Activated CD4-positive, alpha-beta T cell treated with anti-CD3 and anti-CD28 coated beads, Interleukin-2, Interleukin-6, amounts not matched to agents 100 ng/mL and 50 ng/mL, durations not matched to agents 16 hours and 8 hours (primary cell): Measurements from ENCODE around the gene ADD2.
A peak's percentile ranks its signal among the peaks of the same experiment; 100 is the strongest.

Experiments used
- DNase-seq: peaks from one replicate; pipeline ENCODE4 v3.0.0-alpha.2; 2020

ADD2 gene

DNA sequence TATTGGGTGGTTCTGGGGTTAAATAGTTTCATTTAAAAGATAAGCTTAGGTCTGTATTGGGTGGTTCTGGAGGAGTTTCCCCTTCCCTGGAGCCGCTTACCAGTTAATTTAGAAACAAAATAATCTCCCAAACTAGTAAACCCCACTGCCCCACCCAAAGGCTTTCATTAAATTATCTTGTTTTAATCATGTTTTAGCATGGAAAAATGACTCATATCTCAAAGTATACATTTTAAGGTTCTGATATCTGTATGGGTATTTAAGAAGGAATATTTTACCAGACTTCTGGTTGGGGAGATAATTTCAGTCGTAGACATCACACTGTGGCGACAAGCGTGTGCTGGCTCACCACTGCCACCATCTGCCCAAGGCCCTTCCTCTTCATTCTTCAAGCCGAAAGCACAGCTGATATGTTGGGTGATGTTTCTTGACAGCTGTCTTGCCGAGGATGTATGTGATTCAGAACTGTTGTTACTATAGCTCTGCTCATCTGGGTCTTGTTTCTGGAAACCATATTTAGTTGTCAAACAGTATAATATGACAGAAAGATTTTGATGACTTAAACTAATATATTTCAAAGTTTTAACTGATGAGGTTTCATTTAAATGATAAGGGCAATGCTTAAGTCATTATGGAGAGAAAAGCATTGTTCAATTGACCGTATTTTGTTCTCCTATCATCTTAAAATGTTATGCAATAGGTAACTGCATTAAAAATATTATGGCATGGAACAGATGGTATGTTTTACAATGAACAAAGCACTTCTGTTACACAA is 17.3 kb upstream of the ADD2 start:
- DNase-seq, result peak; percentile 64

DNA sequence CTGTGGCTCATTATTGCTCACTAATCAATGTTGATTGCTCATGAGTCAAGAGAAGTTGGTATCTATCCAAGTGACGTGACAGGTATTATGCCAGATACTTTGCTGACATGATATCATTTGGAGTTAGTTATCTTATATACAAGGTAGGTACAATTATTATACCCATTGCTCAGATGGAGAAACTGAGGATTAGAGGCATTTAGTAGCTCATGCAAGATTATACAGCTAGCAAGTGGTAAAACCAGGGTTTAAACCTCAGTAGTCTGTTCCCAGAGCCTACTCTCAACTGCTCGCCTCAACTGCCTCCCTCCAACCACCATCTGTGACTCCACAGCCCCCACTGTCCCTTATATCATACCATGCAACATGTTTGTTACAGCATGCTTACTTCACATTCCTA is 16.3 kb upstream of the ADD2 start:
- DNase-seq, result no peak

- DNase-seq, result no peak
Observed at GRCh38 chr2:70779911-70780545, 12.0 kb upstream of the ADD2 start.

DNA sequence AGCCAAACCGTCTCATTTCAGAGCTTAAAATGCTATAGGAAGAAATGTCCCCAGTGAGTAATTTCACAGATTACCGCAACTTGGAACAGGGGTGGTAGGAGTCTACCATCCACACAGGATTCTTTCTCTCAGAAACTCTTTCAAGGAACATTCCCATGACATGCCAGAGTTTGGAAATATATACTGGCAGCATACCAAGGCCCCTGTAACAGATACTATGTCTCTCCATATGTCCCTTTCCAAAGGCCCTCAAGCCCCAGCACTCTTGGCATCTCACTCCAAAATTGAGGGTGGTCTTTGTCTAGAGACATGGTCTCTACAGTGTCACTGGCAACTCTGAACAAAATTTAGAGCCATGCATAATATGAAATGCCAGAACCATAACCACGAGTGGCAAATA is 11.5 kb upstream of the ADD2 start:
- DNase-seq, result no peak

- no peak for DNase-seq
Observed at GRCh38 chr2:70778676-70779075, 10.7 kb upstream of the ADD2 start.

DNA sequence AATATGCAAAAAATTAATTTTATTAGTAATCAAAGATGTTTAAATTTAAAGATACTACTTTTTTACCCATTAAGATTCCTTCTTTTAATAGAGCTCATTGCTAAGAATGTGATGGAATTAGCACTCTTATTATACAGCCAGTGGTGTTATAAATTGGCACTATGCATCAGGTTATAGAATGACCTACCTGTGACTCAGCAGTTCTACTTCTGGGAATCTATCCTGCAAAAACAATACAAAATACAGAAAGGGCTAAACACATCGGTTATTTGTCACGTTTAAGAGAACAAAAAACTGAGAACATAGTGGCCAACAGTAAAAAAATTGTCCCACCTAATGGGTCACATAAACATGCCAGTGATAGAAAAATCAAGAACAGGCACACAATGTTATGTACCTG is 9.4 kb upstream of the ADD2 start:
- no peak for DNase-seq

DNA sequence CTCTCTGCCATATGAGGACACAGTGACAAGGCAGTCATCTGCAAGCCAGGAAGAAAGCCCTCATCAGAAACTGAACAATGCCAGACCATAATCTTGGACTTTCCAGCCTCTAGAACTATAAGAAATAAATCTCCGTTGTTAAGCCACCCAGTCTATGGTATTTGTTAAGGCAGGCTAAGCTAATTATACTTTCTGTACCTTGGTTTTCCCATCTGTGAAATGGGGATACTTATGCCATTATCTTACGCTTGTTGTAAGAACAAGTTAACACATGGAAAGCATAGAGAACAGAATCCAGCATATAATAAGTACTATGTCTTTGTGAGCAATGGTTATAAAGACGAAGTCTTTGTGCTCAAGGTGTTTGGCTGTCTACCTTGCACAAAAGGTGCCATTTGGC is 8.3 kb upstream of the ADD2 start:
- DNase-seq, result no peak

- DNase-seq, result no peak
Observed at GRCh38 chr2:70775141-70775540, 7.1 kb upstream of the ADD2 start.

DNA sequence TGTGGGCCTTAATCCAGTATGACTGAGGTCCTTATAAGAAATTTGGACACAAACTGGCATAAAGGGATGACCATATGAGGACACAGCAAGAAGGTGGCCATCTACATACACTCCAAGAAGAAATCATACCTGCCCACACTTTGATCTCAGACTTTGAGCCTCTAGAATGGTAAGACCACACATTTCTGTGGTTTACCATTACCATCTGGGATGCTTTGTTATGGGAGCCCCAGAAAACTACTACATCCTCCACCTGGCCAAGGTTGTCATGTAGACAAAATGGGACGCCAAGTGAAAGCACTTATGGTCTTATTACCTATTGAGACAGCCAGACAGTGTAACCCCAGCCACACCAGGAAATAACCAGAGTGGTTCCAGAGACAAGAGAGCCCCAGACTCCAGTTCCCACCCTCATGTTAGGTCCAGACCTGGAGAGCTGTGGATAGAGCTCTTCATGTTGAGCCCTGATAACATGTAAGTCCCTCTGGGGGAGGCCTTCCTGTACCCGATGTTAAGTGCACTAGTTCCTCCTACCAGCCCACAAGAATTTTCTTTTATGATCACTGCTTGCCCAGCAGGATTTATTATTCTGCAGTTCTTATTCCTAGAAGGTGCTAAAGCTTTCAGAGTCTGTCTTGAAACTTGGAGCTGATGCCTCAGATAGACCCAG is 4.6 kb upstream of the ADD2 start:
- DNase-seq, result no peak

DNA sequence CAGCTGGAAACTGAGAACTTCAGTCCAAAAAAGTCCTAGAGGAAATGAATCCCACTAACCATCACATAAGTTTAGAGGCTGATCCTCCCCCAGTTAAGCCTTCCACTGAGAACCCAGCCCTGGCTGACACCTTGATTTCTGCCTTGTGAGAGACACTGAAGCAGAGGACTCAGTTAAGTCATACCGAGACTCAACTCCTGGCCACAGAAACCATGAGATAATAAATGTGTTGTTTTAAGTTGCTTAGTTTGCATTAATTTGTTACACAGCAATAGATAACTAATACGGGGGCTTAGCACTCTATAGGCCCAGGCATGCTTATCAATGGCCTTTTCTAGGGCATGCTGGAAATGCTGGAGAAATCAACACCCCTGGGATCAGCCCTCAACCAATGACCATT is 3.4 kb upstream of the ADD2 start:
- DNase-seq, result peak; percentile 47

- DNase-seq, result no peak
Observed at GRCh38 chr2:70769450-70769849, 1.4 kb upstream of the ADD2 start.

DNA sequence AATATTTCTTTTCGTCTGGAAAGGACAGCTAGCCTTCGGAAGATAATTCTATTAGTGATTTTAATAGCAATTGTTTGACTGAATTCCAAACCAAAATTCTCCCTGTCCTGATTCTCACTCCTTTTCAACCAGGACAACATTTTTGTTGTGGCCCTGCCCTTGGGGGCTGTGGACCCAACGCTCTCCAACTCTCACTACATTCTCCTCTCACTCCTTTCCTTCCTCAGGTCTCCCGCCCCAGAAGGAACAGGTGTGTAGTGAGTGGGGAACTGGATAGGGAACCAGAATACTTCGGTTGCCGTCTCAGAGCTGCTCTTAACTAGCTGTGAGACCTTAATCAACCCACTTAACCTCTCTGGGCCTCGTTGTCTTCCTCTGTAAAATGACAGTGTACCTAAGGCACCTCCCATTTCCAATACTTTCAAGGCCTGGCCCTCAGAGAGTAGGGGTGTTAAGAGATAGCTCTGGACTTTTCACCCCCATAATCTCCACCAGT is 638 bp upstream of the ADD2 start:
- no peak for DNase-seq

DNA sequence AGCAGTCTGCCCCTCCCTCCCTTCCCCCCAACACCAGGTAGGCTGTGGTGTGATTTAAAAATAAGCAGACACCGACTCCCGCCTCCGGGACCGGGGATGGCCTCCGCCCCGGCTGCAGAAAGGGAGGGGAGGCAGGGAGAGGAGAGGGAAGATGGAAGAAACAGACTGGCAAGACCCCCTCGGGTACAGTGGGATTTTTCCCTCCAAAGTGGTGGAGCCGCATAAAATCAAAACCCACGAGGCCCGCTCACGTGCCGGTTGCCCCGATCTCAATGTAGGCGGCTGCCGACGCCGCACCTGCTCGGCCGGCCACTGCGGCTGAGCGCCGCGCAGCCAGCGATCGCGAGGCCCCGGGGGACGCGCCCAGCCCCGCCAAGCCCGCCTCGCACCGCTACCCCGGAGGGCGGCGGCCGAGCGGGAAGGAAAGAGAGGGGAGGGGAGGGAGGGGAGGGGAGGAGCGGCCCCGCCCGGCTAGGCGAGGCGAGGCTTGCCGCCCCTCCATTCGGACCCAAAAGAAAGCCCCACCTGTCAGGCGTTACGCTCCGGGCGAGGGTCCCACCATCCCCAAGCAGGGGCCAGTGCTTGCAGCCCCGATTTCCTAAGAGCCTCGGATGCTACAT is 811 bp downstream of the ADD2 start:
- no peak for DNase-seq

- DNase-seq, result no peak
Observed at GRCh38 chr2:70766357-70767078, 1.5 kb downstream of the ADD2 start.

DNA sequence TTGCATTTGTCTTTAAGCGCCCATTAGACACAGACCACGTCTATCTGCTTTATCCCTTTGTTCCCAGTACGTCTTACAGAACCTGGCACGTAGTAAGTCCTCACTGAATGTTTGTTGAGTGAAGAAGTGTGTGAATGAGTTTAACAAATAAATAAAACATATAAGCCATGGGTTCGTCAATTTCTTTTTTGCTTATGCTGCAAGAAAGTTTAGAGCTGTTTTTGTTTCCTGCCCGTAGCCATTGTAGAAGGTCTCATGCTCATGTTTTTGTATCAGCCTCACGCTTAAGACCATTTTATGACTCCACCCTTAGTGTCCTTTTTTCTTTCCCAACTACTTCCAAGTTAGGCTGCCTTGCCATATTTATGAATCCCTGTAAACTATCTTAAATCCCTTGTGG is 2.5 kb downstream of the ADD2 start:
- no peak for DNase-seq

GRCh38 chr2:70759446-70759845 is 8.6 kb downstream of the ADD2 start:
- DNase-seq, result no peak

- no peak for DNase-seq
Observed at GRCh38 chr2:70757966-70758365, 10.0 kb downstream of the ADD2 start.

GRCh38 chr2:70757360-70757759 is 10.6 kb downstream of the ADD2 start:
- DNase-seq, result no peak

DNA sequence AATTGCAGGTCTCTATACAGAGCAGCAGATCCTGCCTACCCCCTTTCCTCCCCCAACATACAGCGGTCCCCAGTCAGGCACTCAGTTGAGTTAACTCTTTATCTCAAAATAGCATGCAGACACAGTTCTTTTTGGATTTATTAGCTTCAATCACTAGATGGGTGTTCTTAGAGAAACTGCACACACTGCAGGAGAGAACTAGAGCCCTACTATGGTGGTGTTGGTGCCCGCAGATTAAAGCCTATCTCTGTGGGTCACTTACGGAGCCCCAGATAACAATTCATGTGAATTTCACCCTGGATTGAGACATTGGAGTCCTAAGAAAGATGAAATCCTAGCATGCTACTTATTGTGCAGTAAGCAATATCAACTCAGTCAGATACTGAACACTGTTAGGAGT is 11.9 kb downstream of the ADD2 start:
- DNase-seq, result no peak

DNA sequence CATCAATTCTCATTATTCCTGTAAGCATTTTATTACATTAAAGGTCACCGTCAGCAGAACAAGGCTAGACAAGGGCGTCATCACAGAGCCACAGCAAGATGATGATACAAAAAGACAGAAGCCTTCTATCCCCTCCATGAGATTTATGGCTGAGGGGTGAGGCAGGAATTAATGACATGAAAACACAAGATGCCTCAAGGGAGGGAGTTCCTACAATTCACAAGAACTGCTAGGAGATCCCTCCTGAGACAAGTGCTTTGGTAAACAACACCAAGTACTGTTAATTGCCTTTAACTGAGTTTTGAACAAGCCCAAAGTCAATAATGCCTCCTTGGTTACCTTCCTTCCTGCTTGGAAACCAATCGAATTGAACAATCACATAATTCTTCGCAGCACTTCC is 14.1 kb downstream of the ADD2 start:
- DNase-seq, result no peak

- DNase-seq, result no peak
Observed at GRCh38 chr2:70753031-70753430, 15.0 kb downstream of the ADD2 start.

- no peak for DNase-seq
Observed at GRCh38 chr2:70752396-70752795, 15.6 kb downstream of the ADD2 start.

DNA sequence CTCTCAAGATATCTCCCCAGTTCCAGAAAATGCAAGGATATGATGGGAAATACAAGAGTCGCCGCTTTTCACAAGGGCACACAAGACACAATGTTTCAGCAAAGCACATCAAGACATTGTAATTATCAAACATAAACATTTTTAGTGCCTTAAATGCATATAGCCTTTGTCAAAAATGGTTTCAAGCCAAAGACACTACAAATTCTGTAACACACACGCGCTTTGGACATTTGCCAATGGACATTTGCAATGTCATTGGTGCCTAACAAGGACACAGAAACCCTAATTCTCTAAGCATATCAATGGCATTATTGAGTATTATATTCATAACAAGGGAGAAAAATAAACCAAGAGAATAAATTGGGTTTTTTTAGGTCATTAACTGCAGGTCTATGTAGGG is 16.1 kb downstream of the ADD2 start:
- DNase-seq, result no peak
